Loucy (cell line): ENCODE results near the gene ATP9A.

ENCODE experiments used
- CTCF ChIP-seq: fragments of 200-600 bp; sonication (generic); conservative IDR thresholded peaks from 2 replicates; pipeline ENCODE4 v1.5.1; 2014; ENCODE audit warnings: mild to moderate bottlenecking, antibody characterized with exemption, low read length
- EZH2phosphoT487 ChIP-seq: fragments of 200-600 bp; IDR thresholded peaks from 2 replicates; pipeline ENCODE4 v1.6.1; 2018; ENCODE audit warnings: antibody characterized with exemption, mild to moderate bottlenecking, moderate library complexity, borderline replicate concordance

DNA sequence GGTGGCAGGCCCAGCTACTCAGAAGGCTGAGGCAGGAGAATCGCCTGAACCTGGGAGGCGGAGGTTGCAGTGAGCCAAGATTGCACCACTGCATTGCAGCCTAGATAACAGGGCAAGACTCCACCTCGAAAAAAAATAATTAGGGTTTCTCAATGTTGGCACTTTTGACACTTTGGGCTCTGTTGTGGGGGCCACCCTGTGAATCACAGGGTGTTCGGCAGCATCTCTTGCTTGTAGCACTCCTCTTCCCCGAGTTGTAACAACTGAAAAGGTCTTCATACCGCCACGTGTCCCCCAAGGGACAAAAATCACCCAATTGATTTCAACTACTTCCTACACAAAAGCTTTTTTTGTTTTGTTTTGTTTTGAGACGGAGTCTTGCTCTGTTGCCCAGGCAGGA lies 172.4 kb downstream of the ATP9A start:
- no peak for TF ChIP-seq CTCF
- TF ChIP-seq EZH2phosphoT487, result no peak
